NCI-H1105 treated with DMSO at 0.1 percent for 48 hours (cell line): ENCODE measurements around the gene C4BPA.

Source experiments
- DNase-seq: peaks from one replicate; lab custom pipeline; 2025; lab: John Stamatoyannopoulos, UW

Gene C4BPA

DNA sequence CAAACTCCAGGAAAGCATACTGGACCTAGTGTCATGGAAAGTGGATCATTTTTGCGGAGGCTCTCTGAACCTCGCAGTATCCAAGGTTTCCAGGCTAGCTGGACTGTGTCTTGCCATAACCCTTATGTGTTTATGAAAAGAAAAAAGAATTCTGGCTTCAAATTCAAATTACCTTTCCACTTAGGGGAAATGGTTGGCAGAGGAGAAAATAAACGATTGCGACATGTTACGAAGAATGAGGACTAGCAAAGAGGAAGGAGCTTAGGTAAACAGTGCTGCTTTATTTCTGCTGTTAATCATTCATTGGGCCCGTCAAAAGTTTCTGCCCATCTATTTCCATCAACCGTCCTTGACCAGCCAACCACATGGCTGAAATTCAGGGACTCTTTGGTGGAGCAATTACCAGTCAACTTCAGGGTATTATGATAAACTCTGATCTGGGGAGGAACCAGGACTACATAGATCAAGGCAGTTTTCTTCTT is at the start of gene C4BPA:
C4BPA (plus strand) TSS at position 342 of the 482 bp plus-strand sequence. CDS start 8,793 bp downstream, outside the sequence.
- no peak for DNase-seq

DNA sequence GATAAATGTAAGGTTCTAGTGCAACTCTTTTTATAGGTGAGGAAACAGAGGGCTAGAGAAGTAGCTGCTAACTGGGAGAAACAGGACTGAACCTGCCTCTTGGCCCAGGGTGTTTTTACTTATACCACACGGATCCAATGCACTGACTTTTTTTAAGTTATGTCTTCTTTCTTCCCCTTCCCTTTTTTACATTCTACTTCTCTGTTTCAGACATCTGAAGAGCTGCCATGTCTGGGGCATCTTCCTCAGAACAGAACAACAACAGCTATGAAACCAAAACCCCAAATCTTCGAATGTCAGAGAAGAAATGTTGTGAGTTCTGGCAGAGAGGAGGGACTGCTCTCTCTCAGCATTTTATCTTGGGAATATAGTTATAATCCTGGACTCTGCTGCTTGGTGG is 49.5 kb upstream of the C4BPA start:
- DNase-seq: no peak

GRCh38 chr1:207055386-207056001 is 48.5 kb upstream of the C4BPA start:
- DNase-seq: no peak

GRCh38 chr1:207056673-207057072 is 47.4 kb upstream of the C4BPA start:
- DNase-seq: no peak

- no peak for DNase-seq
Observed at GRCh38 chr1:207058252-207058651, 45.8 kb upstream of the C4BPA start.

DNA sequence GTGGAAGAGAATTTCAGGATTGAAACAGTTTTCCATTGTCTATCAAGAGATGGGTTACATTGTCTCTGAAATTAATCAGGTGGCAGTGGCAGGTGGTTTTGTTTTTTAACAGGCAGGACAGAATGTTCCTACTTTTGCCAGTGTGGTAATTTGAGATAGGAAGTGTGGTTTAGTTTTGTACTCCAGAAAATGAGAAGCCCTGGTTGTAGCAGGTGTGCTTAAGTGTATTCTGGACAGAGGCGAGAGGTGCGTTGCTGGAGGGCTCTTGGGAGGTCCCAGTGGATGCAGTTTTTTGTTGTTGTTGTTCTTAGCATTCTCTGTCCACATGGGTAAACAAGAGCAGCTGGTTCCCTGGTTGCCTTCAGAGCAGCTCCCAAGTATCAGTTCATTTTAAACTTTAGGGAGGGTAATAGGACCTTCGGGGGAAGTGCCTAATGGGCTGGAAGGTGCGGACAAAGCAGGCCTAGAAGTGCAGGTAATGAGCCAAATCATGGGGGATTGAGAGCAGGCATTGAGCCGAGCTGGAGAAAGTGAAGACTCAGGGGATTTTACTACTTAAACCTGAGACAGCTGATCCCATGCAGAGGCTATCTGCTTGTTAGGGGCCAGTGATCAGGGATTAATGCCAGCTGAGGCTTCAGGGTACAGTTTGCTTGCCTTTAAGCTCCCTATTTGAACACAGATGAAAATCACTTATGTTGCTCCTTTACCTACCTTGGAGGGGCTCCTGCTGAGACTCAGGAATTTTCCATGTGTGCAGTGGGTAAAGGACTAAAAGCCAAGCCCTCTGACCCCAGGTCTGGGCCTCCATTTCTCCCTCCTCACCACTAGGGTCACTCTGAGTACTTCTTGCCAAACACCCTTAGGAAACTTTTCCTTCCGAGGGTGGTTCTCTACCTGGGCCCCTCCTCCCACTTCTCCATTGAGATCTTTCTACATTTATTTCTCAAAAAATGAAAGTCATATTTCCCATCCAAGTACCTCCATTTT is 44.9 kb upstream of the C4BPA start:
- DNase-seq: peak; percentile 90

DNA sequence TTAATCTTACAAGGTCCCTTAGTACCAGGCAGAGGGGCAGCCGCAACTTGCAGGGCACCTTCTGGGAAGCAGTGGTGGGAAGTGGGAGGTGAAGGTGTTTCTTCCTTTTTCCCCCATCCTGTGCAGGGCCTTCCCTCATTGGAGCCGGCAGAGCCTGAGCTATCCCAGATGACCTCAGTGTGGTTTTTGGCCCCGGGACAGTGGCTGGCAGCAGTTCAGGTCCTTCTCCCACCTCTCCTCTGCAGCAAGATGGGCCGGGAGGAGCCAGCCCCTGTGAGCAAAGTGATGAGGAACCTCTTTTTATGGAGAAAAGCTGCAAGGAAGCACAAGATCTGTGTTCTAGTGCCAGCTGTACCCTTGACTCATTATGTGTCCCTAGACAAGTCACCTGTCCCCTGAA is 44.2 kb upstream of the C4BPA start:
- DNase-seq: no peak

- no peak for DNase-seq
Observed at GRCh38 chr1:207060596-207060995, 43.4 kb upstream of the C4BPA start.

DNA sequence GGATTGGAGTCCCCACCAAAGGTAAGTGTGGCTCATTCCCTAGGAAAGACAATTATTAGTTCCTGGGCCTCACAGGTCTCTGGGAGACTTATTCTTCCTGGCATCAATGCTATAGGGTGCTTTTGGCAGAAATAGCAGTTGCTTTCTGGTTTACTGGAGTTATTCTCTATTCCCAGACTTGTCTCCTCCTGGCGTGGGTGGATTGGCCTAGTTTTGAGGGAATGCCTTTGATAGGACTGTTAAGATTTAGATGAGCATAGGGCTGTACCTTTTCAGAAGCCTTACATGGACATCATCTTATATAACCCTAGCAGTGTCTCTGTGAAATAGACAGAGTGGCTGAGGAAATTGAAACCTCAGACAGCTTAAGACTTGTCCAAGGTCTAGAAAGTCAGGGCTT is 42.0 kb upstream of the C4BPA start:
- no peak for DNase-seq

- no peak for DNase-seq
Observed at GRCh38 chr1:207063014-207063413, 41.0 kb upstream of the C4BPA start.

- DNase-seq: no peak
Observed at GRCh38 chr1:207064561-207064960, 39.5 kb upstream of the C4BPA start.

GRCh38 chr1:207067185-207067584 is 36.8 kb upstream of the C4BPA start:
- no peak for DNase-seq

DNA sequence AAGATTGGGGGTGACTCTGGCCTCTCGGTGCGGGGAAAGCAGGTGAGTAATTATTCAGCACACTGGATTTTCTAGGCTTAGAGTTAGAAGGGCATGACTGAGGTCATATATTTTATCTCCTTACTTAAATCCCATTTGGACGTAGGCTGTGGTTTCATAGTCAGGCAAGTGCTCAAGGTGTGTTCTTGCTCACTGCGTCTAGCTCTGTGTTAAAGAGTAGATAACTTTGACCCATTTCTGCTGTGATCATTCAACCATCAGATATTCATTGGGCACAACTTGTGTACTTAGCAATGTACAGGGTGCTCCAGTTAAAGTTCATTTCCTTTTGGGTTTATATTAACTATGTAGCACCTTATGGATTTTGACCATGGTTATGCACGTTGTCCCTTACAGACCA is 36.4 kb upstream of the C4BPA start:
- DNase-seq: no peak

- no peak for DNase-seq
Observed at GRCh38 chr1:207069061-207069460, 35.0 kb upstream of the C4BPA start.

DNA sequence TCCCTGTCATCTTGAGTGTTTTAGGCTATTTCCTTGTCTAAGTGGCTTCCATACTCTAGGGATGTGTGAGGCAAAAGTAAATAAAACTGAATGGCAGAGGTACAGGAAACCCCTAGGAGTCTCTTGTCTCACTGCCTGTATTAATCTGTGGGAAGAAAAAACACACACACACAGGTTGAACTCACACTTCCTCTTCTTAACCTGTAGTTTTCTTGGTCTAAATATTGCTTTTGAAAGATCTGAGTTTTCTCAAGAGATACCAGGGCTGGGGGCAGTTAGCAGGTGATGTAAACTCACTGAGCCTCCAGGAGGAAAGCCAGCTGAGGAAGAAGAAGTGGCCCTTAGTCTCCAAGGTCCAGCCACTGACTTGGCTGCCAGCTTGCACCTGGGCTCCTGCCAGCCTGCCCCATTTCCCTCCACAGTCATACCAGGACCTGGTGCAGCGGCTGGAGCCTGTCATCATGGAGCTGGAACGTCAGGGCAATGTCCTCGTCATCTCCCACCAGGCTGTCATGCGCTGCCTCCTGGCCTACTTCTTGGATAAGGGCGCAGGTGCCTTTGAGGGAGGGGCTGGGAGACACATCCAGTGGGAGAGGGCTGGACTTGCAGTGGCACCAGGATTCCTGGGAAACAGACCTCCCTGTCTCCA is 34.1 kb upstream of the C4BPA start:
- DNase-seq: no peak

DNA sequence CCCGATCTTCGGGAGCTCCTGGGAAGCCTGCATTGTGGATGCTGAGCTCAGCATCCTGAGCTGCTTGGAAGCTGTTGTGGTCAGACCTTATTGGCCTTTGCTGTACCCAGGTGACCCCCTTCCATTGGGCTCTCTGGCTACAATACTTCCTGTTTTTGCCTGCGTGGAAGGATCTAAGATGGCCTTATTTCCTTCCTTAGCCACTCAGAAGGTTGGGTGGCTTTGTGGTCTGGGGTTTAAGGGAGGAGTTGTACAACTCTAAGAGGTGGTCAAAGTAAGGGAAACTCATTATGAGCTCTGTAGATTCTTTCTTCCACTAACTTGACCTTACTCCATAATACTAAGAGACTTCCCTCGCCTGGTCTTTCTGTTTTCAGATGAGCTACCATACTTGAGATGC is 33.2 kb upstream of the C4BPA start:
- DNase-seq: no peak

- DNase-seq: no peak
Observed at GRCh38 chr1:207071426-207071825, 32.6 kb upstream of the C4BPA start.

GRCh38 chr1:207072233-207072632 is 31.8 kb upstream of the C4BPA start:
- DNase-seq: no peak

- DNase-seq: no peak
Observed at GRCh38 chr1:207073906-207074820, 29.9 kb upstream of the C4BPA start.

DNA sequence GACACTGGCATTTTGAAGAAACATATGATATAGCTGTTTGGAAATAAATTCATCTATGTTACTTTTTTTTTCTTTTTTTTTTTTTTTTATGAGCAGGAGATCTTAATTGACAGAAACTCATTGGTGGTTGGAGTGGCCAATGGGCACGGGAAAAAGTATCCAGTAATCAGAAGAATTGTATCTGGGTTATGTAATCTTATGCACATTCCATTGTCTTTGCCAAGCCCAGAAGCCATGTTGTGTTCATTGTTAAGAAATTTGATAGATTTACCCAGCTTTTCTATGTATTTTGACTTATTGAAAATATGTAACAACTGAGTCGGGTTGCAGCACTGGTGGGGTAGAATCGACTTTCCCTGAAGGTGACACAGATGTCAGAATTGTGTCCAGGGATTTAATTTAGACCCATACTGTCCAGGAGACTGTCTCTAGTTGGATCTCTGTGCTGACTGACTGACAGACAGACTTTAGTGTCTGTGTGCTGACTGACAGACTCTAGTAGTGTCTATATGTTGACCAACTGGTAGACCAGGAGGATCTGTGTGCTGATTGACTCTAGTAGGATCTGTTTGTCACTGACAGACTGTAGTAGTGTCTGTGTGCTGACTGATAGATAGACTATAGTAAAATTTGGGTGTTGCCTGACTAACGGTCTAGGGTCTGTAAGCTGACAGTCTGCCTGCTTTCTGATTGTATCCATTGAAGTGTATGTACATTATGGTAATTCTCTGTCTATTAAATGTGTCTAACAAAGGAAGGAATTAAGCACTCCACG is 27.7 kb upstream of the C4BPA start:
- no peak for DNase-seq

- no peak for DNase-seq
Observed at GRCh38 chr1:207077012-207077411, 27.0 kb upstream of the C4BPA start.
